HG03060 (cell line): ENCODE results near the gene ZNF841.
"Not testable (repeated sequence)": the region's sequence is repeated elsewhere in the genome, so short reads cannot be mapped to it uniquely, and the experiment has no call there.

Source experiments
- ATAC-seq: cut with Tn5 transposase; IDR thresholded peaks from one replicate; pipeline ENCODE4 v1.9.1; 2021; ENCODE audit warnings: low read depth, moderate number of reproducible peaks; ENCODE audit not compliant: unreplicated experiment

Gene ZNF841

GRCh38 chr19:52095172-52096014 lies at the start of gene ZNF841:
Gene ZNF841, minus strand, starts transcription at chr19:52095765. Its CDS starts 10,964 bp downstream, at chr19:52084801.
- no peak for ATAC-seq

GRCh38 chr19:52142001-52142595 lies 46.5 kb upstream of the ZNF841 start:
- no peak for ATAC-seq

DNA sequence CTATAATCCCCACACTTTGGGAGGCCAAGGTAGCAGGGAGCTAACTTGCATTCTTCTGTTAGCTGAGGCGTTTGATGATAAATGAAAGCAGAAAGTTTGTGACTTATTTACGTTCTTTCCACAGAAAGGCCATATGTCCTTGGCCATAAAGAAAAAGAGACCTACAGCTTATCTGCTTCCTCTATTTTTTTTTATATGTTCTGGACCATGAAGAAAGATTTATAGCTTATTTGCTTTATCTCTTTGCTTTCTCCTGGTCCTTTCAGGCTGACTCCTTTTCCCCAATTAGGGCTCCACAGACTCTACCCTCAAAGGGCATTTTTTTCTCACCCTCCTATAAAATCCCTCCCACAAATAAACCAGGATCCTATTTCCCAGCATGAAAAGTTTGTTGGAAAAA lies 45.6 kb upstream of the ZNF841 start:
- no peak for ATAC-seq

- ATAC-seq = no peak
These were observed 44.6 kb upstream of the ZNF841 start for GRCh38 chr19:52140032-52140710.

DNA sequence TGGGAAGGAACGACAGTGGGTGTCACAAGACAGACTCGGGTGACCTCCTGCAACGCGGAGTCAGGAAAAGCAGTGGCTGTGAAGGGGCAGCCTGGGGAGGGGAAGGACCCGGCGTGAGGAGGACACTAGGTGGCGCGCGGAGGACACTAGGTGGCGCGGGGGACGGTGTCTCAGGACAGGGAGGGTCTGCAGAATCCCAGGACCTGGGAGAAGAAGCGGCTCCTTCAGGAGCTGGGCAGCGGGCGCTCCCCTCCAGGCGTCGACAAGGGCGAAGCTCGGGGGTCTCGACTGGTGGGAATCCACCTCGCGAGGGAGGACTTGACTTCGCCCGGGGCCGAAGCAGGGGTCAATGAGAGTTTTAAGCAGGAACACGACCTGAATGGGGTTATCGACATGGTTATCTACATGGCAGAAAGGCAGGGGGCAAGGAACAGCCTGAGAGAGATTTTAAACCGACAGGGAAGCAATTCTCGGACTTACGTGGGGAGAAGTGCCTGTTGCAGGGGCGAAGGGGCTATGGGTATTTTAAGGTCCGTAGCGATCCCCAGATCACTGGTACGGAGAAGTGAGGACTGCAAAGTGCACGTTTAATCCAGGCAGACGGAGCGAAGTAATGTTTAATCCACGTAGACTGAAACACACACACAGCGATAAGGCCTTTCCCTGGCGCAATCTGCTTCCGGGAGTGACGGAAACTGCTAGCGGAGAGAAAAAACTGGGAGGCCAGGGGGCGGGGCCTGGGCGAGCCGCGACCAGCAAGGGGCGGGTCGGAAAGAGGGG lies 43.9 kb upstream of the ZNF841 start, which contains the start of gene ZNF616:
Gene ZNF616 (minus strand): TSS at position 687 of the 780 bp plus-strand sequence. CDS start 9,426 bp downstream, outside the sequence.
- ATAC-seq = no peak

DNA sequence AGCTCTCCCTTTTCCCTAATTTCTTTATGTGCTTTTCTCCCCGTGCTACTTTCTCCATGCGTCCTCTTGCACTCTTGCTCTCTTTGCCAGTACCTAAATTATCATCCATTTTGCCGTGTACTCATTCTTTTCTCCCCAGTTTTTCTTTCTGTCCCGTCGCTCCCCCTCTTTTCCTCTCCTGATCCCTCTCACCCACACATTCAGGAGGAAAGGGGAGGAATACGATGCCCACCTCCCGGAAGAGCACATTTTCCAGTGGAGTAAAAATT lies 43.4 kb upstream of the ZNF841 start:
- ATAC-seq = no peak

GRCh38 chr19:52138278-52138982 lies 42.9 kb upstream of the ZNF841 start:
- ATAC-seq = no peak

DNA sequence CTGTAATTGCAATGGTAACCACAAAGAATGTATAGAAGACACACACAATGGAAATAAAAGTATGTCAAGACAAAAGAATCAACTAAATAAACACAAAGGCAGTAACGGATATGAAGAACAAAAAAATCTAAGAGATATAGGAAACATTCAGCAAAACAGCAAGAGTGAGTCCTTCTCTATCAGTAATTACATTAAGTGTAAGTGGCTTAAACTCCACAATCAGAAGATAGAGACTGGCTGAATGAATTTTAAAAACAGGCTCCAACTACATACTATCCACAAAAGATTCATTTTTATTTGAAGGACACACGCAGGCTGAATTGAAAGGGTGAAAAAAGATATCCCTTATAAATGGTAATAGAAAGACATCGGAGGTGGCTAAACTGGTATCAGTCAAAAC lies 24.7 kb upstream of the ZNF841 start:
- ATAC-seq = no peak

DNA sequence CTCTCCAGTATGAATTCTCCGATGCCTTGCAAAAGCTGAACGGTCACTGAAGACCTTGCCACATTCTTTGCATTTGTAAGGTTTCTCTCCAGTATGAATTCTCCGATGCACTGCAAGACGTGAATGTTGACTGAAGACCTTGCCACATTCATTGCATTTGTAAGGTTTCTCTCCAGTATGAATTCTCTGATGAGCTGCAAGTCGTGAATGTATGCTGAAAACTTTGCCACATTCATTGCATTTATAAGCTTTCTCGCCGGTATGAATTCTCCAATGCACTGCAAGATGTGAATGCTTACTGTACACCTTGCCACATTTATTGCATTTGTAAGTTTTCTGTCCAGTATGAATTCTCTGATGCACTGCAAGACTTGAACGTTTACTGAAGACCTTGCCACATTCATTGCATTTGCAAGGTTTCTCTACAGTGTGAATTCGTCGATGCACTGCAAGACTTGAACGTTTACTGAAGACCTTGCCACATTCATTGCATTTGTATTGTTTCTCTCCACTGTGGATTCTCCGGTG lies 20.0 kb upstream of the ZNF841 start:
- ATAC-seq = no peak

DNA sequence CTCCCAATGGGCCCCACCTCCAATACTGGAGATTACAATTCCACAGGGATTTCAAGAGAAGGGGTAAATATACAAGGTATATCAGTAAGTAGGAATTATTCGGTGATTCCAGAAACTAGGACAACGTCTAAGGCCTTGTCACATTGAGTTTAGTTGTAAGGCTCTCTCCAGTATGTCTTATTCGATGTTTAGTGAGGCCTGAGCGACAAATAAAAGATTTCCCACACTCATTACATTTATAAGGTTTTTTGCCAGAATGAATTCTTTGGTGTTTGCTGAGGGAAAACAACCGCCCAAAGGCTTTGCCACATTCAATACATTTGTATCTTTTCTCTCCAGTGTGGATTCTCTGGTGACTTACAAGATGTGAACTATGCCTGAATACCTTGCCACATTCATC lies 19.1 kb upstream of the ZNF841 start:
- ATAC-seq = no peak

DNA sequence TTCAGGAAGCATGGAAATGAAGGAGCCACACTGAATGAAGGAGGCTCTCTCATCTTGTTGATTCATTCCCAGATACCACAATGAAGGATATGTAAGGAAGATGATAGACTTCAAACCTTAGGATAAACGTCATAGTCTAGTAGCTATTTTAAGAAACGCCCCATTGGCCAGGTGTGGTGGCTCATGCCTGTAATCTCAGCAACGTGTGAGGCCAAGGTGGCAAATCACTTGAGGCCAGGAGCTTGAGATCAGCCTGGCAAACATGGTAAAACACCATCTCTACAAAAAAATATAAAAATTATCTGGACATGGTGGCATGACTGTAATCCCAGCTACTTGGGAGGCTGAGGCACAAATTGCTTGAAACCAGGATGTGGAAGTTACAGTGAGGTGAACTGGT lies 17.1 kb upstream of the ZNF841 start:
- no peak for ATAC-seq

- ATAC-seq = no peak
These were observed 15.2 kb upstream of the ZNF841 start for GRCh38 chr19:52110780-52111179.

- ATAC-seq = no peak
These were observed 7.2 kb upstream of the ZNF841 start for GRCh38 chr19:52102782-52103181.

DNA sequence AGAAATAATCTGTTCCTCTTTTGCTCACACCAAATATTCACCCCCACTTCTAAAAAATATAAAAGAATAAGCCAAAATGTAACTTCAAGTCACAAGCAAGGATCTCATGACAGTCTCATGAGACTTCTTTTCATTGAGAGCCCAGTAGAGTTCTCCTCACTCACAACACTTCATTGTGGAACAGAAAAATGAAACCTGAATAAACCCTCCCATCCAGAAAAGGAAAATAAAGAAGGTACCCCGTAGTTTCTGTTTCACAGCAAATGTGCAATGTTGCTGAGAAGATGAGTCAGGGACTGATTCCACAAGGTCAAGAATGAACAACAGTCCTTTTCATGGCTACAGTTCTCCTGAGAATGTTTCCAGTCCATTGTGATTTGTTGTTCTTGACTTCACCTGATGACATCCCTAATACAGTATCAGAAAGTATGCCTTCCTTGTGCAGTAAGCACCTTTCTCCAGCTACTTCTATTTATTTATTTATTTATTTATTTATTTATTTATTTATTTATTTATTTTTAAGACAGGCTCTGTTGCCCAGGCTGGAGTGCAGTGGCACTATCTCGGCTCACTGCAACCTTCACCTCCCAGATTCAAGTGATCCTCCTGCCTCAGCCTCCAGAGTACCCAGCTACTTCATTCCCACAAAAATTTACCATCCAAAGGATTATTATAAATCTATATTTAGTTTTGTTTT lies 6.4 kb upstream of the ZNF841 start:
- ATAC-seq = no peak

- ATAC-seq = no peak
These were observed 4.1 kb upstream of the ZNF841 start for GRCh38 chr19:52099497-52100138.

DNA sequence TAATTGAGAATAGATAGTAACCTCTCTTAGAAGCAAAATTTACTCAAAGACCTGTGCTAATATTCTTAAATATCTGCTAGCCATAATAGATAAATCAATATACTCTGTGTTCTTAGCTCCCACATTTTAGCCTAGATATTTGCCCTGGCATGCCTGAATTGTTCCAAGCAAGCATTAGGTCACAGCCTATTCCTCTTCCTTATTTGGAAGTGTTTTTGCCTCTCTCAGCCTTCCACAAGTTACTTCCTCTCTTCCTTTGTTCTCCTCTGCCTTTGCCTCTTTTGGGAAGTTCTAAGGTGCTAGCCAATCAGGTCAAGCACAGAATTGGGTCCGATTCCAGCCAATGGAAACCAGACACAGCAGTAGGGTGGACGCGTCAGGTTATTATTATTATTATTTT lies 851 bp upstream of the ZNF841 start:
- ATAC-seq = not testable (repeated sequence)

- no peak for ATAC-seq
These were observed 937 bp downstream of the ZNF841 start for GRCh38 chr19:52094526-52095130.

- no peak for ATAC-seq
These were observed 9.1 kb downstream of the ZNF841 start for GRCh38 chr19:52086481-52086880.

DNA sequence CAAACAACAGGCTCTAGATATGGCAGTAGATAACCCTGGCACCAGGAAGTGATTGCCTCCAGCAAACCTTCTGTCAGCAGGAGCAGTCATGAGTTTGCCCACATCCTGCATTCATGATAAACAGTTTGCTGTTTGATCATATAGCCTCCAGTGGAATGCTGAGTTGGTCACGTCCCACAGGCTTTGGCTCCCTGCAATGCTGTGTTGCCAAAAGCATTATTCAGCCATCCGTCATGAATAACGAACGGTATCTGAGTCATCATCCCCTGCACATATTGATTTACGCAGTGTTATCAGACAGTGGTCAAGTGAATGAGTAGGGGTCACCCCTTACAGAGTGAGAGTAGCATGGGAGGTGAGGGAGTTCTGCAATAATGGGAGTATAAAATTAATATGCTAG lies 25.1 kb downstream of the ZNF841 start:
- no peak for ATAC-seq
